GM19468 (cell line): Measurements from ENCODE around the gene MYO5C.
"Not testable (repeated sequence)": the region's sequence is repeated elsewhere in the genome, so short reads cannot be mapped to it uniquely, and the experiment has no call there.

Experiments
- ATAC-seq: cut with Tn5 transposase; IDR thresholded peaks from one replicate; pipeline ENCODE4 v1.9.1; 2021; ENCODE audit warnings: mild to moderate bottlenecking, moderate library complexity, moderate number of reproducible peaks; ENCODE audit not compliant: unreplicated experiment; ENCODE audit errors: extremely low read depth

Gene MYO5C

GRCh38 chr15:52308446-52309153 lies 13.0 kb upstream of the MYO5C start:
- ATAC-seq, result peak; percentile 27

DNA sequence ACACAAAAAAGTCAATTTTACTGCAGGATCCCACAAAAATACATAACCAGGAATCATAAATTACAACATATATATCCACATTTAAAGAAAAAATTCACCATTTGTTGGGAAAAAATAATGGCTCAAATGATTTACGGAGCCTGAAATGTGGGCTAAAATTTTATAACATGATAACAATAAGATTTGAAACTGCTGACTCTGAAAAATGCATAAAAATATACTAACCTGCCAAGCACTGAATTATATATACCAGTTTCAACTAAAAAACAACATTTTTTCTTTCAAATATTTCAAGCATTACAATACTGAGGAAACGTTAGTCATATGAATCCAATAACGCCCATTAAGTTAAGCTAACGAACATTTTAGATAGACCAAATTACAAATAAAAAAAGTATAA lies 12.2 kb upstream of the MYO5C start:
- ATAC-seq, result no peak

DNA sequence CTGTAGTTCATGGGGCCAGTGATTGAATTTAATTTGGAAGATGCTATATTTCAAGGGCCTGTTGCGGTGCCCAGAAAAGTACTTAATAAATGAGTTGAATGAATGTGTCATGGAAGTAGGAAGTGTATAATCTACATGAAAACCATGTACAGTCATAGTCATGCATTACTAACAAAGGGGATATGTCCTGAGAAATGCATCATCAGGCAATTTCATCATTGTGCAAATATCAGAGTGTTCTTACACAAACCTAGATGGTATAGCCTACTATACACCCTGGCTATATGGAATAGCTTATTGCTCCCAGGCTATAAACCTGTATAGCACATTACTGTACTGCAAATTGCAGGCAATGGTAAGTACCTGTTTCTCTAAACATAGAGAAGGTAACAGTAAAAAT lies 10.7 kb upstream of the MYO5C start:
- no peak for ATAC-seq

- ATAC-seq, result no peak
Measured at GRCh38 chr15:52303093-52303772, 7.6 kb upstream of the MYO5C start.

- ATAC-seq, result no peak
Measured at GRCh38 chr15:52301265-52301847, 5.8 kb upstream of the MYO5C start.

- ATAC-seq, result no peak
Measured at GRCh38 chr15:52294881-52295420, 653 bp downstream of the MYO5C start.

GRCh38 chr15:52292780-52293392 lies 2.7 kb downstream of the MYO5C start:
- no peak for ATAC-seq

DNA sequence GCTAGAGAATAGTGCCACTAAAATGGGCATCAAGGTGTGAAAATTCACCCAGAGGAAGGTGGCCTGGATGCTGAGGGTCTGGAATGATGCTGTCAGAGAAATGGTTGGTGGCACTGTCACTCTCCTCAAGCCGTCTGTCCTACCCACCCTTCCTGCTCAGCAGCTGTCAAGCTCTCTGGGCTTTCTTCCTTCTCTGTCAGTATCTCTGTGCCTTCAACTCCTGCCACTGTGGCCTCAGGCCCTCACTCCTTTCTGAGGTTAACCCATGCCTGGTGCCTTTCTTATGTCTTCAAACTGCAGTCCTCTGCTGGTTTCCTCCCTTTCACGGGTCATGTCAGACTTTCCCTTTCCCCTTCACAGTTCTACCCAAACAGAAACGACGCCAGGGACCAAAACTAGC lies 4.4 kb downstream of the MYO5C start:
- no peak for ATAC-seq

DNA sequence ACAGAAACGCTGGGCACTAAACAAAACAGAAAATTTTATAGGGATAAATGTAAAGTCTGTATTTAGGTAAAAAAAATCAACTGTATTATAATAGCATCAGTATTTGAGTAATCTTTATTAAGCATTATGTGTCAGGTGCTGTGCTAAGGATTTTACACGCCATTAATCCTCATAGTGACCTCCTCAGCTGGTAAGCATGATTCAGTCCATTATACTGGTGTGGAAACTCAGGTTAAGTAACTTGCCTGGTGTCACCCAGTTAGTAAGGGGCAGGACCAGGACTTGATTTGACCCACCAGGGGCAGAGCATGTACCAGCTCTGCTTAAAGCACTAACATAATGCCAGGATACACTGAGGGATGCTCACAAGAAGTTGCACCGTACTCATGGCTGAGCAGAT lies 4.8 kb downstream of the MYO5C start:
- no peak for ATAC-seq

GRCh38 chr15:52290329-52290728 lies 5.3 kb downstream of the MYO5C start:
- ATAC-seq, result no peak

- no peak for ATAC-seq
Measured at GRCh38 chr15:52289629-52290081, 5.9 kb downstream of the MYO5C start.

DNA sequence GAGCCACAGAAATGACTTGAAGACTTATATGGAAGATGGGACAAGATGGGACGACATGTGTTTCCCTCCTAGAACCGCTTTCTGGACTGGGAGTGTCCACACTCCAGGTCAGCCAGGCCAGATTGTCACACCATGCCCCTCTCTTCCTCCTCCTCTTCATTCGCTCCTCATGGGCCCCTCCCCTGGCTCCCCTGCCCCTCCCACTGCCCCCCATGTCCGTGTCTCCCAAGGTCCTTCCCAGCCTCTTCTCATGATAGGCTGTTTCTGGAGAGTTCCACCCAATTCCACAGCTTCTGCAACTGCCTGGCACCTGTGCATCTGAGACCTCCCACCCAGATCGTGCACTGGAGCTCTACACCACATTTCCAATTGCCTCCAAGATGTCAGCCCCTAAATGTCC lies 6.6 kb downstream of the MYO5C start:
- no peak for ATAC-seq

GRCh38 chr15:52288051-52288942 lies 7.3 kb downstream of the MYO5C start:
- no peak for ATAC-seq

GRCh38 chr15:52287114-52287513 lies 8.5 kb downstream of the MYO5C start:
- ATAC-seq, result no peak

GRCh38 chr15:52285941-52286340 lies 9.7 kb downstream of the MYO5C start:
- not testable (repeated sequence) for ATAC-seq

GRCh38 chr15:52284164-52284563 lies 11.4 kb downstream of the MYO5C start:
- no peak for ATAC-seq

DNA sequence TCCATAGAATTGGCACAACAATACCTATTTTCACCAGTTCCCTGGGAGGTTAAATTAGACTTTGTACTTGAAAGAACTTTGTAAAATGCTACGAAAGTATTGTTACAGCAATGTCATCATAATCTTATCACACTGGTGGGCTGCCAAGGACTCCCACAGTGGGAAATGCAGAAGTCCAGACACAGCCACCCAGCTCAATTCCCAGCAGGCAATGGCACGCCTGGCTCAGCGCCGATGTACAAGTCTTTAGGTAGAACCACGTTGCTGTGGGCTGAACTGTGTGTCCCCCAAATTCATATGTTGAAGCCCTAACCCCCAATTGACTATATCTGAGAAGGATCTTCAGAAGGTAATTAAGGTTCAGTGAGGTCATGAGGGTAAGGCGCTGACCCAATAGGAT lies 12.3 kb downstream of the MYO5C start:
- ATAC-seq, result no peak

GRCh38 chr15:52282418-52282817 lies 13.2 kb downstream of the MYO5C start:
- ATAC-seq, result no peak

DNA sequence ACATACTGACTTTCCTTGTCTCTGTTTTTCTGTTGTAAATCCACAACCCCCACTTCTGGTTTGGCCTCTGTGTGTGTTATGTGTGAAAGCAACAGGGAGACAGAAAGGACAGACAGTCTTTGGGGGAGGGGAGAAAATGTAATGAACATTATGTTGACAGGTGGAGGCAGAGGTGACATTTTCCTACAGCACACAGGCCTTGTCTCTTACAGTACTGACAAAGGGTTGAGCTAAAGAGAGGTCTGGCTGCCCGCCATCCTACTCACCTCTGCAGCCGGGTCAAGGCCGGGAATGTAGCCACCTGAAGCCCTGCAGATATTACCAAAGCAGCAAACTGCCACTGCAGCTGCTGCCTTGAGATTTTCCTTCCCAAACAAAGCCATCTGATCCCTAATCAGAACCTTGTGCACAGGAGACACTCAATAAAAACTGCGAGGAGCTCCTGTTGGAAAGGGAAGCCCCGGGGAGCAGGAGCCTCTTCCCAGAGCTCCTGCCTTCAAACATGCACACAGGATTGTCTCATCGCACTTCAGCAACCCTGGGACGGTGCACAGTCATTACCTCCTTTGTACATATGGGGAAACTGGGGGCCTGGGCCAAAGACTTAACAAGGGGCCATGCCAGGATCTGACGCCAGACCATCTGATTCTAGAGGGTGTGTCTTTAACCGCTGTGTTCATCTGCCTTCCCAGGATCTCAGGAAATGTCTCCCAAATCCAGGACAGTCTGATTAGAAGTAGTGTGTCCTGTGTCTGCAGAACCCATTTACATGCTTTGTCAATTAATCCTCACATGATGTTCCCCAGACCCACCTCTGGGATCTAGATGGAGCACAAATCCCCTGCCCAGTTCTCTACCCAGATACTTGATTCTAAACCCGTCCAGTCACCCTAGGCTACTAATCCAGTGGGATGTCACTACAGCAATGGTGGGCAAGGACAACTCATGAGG lies 14.2 kb downstream of the MYO5C start:
- ATAC-seq, result no peak
